NCI-H2029 treated with DMSO at 0.1 percent for 48 hours (cell line): ENCODE results near the gene BCL11B.
A peak's percentile ranks its signal among the peaks of the same experiment; 100 is the strongest.

Experiments
- DNase-seq: peaks from one replicate; lab custom pipeline; 2025; lab: John Stamatoyannopoulos, UW

Gene BCL11B

DNA sequence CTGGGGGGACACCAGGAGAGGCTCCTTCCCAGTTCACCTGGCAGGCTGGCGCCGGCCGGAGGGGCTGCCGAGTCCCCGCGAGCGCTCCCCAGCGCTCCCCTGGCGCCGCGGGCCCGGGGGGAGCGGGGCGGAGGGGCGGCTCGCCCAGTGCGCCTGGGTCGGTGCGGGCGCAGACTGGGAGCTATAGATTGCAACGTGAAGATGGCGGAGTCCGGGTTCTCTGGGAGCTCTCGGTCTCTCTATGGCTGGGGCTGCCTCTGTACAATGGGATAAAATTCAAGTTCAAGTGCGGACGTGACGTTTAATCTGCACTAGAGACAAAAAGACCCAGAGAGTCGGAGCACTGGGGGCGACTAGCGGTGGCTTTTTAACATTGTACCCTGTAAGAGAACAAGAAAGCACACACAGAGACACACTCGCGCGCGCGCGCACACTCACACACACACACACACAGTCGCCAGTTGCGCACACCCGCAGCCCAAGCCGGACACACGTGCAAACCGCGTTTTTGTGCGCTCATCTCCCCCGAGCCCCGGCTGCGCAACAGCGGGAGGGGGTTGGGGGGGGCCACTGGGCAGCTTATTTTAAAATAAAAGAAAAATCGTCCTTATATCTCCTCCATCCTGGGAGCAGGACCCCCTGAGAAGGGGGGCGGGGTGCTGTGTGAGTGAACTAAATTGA, at the start of gene BCL11B:
TSS of gene BCL11B (minus strand) at position 247 of the 681 bp plus-strand sequence. CDS start 979 bp downstream, outside the sequence.
- peak; percentile 74 for DNase-seq

DNA sequence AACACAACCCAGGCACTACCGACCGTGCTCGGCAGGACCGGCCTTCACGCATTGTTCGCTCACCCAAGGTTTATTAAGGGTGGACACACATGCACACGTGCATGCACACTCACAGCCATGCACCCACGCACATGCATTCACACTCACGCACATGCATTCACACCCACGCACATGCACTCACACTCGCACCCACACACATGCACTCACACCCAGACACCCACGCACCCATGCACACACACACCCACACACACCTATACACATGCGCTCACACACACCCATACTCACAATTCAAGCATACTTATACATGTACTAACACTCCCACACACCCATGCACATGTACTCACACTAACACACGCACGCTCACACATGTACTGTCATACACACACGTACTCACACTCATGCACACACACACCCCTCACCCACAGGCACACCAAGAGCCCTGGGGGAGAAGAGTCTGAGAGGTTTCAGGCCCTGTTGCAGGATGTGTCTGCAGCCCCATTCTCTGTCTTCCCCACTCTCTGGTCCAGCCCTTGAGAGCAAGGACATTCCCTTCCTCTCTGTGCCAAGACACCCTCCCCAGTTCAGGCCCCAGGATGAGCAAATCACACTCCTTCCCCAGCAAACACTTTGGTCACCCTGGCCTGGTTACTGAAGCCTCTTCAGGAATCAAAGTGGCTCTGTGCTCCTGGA, 49.4 kb upstream of the BCL11B start:
- DNase-seq: no peak

DNA sequence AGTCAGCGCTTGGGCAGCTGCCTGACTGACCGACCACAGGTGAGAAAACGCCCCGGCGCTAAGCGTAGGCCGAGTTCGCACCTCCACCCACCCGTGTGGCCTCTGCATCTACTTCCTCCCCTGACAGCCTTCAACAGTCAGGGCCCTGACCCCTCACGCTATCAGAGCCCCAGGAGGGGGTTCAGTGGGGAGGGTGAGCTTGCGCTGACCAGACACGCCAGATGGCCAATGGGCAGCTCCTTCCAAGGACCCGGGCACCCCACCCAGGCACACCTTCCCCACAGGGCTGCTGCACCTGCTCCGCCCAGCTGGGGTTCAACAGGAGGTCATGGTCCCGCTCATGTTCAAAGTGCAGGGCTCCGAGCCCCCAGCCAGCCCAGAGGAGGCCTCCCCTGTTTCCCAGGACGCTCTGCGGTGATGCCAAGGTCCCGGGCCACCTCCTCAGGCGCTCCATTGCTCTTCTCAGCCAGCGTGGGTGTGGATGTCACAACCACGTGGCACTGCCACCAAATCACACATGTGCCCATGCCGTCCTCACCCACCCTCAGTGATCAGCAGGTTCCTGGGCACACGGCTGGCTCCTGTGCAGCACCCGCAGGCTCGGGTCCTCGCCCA, 48.7 kb upstream of the BCL11B start:
- no peak for DNase-seq

DNA sequence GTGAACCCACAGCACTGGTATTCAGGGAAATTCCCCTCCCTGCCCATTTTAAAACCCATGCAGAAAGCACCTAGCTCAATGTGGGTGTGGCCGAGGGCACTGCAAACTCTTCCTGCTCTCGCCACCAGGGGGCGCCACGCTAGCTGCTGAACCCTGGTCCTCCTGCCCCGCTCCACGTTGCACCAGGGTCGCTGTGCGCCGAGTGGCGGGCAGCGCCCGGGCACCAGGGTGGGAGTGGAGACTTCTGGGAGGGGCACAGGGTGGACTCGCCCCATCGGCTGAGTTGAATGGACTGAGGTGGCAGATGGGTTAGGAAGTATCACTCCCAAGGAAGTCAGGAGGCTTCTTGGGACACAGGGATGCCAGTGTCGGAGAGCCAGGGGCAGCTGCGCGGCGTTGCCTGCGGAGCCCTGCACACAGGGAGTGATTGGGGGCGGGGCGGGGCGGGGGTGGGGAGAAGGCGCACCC, 48.1 kb upstream of the BCL11B start:
- DNase-seq: no peak

DNA sequence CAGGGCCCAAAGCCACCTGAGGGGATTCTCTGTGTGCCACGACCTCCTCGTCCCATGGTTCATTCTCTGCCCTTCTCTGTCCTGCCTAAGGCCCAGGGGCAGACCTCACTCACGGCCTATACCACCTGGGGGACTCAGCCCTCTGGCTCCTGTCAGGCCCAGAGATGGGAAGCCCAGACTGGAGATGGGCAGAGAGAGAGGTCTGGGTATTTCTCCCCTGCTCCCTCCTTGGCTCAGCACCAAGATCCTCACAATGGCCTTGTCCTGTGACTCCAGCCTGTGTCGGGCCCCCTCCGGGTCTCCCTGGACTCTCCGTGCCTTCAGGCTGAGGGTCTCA, 46.9 kb upstream of the BCL11B start:
- no peak for DNase-seq

DNA sequence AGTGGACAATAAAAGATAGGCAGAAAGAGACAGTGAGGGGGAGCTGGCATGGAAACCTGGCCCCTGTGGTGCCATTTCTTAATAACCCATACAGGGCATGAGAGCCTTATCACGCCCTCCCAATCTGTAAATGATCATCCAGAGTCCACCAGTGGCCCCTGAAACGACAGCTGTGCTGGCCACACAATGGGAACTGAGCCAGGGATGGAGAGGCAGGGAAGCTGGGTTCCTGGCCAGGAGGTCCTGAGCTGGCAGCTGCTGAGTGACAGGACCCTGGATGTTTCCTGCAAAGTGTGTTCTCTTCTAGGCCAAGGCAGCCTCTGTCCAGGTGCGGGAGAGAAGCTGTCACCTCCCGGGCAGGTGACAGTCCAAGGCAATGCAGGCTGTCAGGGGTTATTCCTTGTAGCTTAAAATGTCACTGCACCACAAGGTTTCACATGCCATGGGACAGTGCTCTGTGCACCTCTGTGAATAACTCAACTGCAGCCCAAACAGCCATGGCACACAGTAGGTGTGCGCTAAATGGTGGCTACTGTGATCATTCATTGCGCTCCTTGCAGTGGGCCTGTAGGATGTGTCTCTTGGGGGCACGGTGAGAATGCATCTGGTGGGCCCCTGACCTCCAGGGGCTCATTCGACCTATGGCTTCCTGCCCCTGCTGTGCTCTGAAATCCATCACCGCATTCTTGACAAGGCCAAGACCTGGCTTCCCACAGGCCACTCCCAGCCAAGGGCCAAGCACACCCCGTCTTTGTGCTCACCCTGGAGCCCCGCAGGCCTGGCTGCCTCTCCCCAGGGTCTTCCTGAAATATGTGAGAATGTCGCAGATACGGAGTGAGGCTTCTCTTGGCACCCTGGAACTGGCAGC, 46.3 kb upstream of the BCL11B start:
- no peak for DNase-seq

DNA sequence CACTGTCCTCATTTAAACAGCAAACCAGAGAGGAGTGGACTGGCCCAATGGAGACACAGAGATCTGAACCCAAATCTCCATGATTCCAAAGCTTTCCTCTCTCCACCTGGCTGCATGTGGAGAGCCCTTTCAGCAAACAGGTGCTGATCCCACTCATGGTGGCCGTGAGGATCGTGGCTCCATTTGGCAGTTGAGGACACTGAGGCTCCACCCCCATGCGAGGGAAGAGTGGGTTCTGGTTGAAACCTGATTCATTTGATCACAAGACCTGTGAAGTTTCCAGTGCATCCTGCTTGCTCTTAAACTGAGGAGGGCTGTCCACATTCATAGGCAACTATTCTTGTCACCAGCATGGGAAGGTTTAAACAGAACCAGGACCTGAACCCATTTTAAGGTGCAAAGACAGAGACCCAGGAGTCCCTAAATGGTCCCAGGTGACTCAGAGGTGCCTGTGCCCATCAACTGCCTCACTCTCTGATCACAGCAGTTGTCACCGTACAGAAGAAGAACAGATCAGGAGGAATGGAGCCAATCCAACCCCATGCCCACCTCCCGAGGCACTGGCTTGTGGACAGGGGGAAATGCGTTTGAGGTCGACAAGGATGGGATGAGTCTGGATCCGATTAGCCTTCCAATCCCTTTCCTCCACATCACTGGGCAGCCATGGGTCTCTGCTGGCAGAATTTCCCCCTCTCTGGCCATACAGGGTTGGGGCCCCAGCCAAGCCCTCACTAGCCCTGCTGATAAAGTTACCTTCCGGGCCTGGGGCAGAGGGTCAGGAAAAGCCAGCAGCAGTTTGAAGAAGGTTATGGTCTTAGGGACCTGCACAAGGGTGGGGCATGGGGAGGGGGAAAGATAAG, 45.5 kb upstream of the BCL11B start:
- DNase-seq: no peak

DNA sequence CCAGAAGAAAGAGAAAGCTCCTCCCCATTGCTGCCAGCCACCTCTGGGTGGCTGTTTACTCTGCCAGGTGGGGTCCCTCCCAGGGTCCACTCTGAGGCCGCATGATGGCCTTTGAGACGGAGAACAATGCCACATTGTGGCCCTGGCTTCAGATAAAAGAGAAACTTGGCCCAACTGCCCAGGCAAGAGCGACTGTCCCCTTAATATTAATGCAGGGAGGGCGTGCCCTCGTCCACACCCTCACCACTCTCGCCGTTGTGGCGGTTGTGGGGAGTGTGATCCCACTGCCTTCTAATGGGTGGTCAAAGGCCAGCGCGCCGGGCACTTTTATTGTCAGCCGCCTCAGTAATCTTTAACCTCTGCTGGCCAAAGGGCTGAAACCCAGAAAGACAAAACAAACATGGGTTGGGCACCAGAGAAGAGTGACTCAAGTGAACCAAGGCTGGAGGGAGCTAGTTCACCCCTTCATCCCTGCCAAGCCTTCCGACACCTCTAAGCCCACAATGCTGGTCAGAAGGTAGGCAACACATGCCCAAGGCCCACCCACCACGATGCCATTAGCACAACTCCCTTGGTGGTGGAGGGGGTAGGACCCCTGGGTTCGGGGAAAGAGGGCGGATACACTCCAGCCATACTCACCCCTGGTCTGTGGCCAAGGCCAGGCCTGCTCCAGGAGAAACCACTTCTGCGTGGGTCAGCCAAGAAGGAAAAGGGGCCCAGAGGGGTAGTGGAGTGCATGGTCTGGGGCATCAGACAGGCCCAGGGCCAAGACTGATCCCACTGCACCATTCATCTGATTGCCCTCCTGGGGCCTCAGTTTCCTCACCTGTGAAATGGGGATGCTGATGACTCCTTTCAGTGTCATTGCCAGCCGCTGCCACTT, 44.5 kb upstream of the BCL11B start:
- no peak for DNase-seq

DNA sequence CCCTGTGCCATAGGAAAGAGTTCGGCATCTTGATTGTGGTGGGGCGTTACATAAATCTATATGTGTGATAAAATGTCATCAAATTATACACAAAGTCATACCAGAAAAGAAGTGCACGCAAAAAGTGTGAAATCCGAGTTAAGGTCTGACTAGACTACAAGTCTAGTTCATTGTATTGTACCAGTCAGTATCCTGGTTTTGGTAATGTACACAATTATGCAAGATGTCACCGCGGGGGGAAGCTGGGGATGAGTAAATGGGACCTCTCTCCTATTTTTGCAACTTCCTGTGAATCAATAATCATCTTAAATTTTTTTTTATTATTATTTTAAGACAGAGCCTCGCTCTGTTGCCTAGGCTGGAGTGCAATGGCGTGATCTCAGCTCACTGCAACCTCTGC, 43.2 kb upstream of the BCL11B start:
- DNase-seq: no peak

DNA sequence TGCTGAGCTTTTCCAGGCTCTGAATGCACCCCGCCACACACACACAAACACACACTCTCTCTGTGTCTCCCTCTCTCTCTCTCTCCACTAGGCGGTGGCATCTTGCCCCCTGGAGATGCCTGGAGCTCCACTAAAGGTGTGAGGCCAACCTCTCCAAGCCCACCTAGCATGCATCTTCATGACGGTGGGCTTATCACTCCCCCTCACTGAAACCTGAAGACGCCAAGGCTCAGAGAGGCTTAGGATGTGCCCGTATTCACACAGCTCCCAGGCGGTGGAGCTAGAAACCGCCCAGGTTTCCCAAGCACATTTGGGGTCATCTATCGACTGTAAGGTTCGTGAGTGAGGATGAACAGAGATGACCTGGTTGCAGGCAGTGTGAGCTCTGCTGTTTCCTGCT, 42.6 kb upstream of the BCL11B start:
- no peak for DNase-seq

DNA sequence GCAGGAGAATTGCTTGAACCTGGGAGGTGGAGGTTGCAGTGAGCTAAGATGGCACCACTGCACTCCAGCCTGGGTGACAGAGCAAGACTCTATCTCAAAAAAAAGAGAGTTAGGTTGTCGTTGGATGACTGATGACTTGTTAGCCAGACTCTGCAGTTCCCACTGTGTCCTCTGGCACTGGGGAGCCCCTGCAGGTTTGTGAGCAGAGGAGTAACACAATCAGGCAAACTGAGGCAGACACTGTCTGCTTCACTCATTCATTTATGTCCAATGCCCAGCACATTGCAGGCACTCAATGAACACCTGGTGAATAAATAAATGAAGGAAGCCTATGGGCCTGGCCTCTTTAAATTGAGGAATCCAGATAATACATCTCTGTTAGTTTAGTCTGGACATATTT, 41.2 kb upstream of the BCL11B start:
- no peak for DNase-seq

DNA sequence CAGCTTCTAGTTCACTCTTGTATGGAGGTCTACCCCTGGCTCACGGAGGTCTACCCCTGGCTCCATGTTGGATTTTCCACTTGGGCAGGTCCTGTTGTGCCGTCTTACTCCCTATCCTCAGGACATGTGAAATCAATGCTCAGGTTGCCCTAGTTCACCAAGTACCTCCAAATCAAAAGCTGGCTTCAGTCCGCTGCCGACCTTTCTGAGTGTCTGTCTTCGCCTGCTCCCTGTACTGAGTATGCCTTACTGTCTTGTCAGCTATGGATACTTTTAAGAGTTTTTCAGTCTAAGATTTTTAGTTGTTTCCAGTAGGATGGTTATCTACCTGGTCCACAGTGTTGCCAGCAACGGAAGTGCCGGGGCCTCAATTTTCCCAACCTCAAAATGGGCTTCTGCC, 40.1 kb upstream of the BCL11B start:
- no peak for DNase-seq

DNA sequence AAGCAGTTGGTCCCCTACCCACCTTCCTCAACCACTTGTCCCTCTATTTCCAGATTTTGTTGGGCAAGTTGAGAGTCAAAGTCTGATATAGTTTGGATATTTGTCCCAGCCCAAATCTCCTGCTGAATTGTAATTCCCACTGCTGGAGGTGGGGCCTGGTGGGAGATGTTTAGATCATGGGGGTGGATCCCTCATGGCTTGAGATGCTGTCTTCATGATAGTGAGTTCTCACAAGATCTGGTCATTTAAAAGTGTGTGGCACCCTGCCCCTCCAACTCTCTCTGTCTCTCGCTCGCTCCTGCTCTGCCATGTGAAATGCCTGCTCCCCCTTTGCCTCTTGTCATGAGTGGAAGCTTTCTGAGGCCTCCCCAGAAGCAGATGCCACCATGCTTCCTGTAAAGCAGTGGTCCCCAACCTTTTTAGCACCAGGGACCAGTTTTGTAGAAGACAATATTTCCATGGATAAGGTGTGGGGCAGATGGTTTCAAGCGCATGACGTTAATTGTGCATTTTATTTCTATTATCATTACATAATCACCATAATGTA, 37.3 kb upstream of the BCL11B start:
- no peak for DNase-seq

DNA sequence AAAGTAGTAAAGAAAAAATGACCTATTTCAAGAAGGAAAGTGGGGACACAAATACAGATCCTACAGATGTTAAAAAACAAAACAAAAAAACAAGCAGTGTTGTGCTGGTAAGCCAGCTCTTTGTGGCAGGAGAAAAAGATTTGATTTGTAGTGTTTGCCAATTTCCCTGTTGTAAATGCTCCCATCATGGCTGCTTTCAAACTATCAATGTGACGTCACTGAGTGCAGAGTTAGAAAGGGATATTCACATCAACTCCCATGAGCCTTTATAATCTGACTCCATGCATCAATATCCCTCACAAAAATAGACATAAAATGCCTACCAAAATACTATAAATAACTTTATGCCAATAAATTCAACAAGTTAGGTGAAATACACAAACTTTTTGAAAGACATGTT, 32.2 kb upstream of the BCL11B start:
- no peak for DNase-seq

DNA sequence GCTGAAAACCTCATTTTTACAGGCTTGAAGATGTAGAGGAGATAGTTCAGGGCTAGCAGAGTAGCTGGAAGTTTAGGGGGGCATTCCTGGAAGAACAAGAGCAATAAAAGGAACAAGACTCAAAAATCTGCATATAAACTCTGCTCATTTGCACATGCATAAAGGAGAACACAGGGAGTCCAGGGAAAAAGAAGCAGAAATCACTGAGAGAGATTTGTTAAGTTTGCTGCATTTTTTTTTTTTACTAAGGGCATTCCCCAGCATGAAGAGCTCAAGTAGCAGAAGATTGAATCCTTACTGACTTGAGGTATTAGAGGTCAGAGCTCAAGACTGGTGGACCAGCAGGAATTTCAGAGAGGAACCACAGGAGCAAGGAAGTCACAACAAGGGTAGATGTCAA, 28.2 kb upstream of the BCL11B start:
- no peak for DNase-seq

DNA sequence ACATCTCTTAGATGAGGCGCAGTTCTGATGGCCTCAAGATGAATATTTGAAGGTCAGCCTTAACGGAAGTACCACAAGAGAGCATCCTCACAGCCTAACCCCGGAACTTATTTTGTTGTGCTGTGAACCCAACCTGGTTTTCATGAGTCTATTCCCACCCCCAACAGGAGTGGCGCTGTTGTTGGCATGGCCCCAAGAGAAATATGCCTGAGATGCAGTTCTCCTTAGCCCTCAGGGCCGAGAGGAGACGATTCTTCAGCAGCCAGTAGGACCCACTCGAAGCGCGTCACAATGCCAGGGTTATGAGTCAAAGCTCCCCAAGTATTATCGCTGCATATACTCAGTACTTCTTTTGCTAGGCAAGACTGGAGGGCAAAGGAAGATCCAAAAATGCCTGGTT, 24.5 kb upstream of the BCL11B start:
- DNase-seq: no peak

DNA sequence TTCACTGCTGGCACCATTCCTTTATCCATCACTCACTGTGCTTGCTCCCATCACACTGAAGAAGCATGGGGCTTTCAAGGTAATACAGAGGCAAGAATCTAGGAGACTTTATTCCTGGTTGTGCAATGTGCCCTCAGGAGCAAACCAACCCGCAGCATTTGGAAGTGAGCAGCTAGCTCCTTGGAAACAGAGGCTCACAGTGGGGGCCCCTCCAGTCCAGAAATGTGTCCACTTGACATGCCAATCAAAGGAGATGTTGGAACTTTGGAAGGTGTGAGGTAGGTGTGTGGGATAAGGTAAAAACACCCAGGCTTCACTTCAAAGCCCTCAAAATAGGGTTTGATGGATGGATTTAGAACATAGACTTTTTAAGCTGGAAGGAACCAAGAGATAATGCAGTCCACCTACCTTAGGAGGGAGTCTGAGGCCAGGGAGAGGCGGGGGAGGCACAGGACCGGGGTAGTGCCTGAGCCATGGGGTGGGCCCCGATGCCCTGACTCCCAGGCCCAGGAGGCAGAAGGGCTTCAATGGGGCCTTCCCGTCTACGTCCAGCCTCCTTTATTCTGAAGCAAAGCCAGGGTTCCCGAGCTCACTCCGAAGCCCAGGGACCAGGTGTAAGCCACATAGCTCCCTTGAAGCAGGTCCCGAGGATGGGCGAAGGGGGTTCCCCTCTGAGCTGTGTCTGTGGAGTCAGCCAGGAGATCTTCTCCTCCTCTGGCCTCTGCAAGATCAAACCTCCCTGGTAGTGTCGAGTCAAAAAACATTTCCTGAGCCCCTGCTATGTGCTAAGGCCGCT, 17.6 kb upstream of the BCL11B start:
- DNase-seq: no peak

DNA sequence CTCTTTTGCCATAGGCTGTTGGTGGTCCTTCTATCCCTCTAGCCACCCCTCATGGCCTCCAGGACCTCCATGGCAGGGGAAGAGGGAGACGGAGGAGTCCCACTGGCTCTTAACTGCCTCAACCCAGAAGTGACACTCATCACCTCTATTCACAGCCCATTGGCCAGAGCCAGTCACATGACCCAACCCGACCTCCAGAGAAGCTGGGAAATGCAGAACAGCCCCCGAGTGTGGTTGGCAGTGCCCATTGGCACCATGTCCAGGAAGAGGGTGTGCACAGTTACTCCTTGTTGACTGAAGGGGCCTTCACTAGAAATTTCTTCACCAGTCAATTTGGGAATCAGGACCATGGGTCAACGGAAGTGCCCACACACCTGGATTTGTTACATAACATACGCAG, 17.0 kb upstream of the BCL11B start:
- no peak for DNase-seq

DNA sequence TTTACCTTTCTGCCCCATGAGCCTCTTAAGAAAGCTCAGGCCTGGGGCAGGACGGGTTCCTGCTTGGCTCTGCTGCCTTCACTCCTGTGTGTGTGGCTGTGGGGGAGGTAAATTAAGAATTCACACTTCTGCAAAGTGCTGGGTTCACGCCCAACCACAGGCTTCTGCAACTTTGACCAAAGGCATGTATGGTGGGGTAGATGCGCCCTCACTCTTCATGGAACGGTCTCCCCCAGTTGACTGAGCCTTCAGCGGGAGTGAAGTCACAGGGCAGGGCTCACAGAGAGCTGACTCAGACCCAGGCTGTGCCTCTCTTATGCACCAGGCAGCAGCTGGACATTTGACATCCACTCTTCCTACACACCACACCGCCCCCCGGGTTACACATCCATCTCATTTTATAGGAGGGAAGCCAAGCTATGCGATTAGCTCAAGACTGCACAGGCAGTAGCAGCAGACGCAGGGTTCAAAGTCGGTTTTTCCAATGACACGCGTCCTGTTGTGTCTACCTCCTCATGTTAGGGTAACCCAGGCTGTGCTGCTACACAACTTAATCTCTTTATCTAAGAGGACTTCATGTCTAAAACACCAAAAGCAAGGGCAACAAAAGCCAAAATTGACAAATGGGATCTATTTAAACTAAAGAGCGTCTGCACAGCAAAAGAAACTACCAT, 15.4 kb upstream of the BCL11B start:
- no peak for DNase-seq
